Immature natural killer cell (primary cell): ENCODE data around the gene NCK1. TPM values are rescaled to one million over a fixed set of nuclear protein-coding genes. Genes with fewer than 3 reads are reported as not detected.
A peak's percentile ranks its signal among the peaks of the same experiment; 100 is the strongest.
"Not testable (repeated sequence)": the region's sequence is repeated elsewhere in the genome, so short reads cannot be mapped to it uniquely, and the experiment has no call there.

Experiments used
- DNase-seq, 3 donors: peaks; one replicate each; pipeline ENCODE4 v3.0.0; 2022; ENCODE audit warnings: mixed read lengths in 1 of 3
- H3K27ac Mint-ChIP-seq, 6 donors: one replicate each; pipeline ENCODE4 v1.8.0; 2020; ENCODE audit warnings: mixed read lengths in 6 of 6, mild to moderate bottlenecking in 5 of 6, inconsistent platforms in 4 of 6, moderate library complexity in 3 of 6
- H3K27me3 Mint-ChIP-seq, 3 donors: one replicate each; pipeline ENCODE4 v1.8.0; 2020 to 2021; ENCODE audit warnings: low read depth in 3 of 3, mild to moderate bottlenecking in 3 of 3, mixed read lengths in 3 of 3, moderate library complexity in 3 of 3, inconsistent platforms in 1 of 3
- H3K36me3 Mint-ChIP-seq, 3 donors: one replicate each; pipeline ENCODE4 v1.8.0; 2020; ENCODE audit warnings: mixed read lengths in 3 of 3, inconsistent platforms in 2 of 3, mild to moderate bottlenecking in 2 of 3
- H3K4me1 Mint-ChIP-seq, 2 donors: one replicate each; pipeline ENCODE4 v1.8.0; 2020; ENCODE audit warnings: inconsistent platforms in 2 of 2, mild to moderate bottlenecking in 2 of 2, mixed read lengths in 2 of 2, moderate library complexity in 1 of 2
- H3K4me3 Mint-ChIP-seq, 5 donors: one replicate each; pipeline ENCODE4 v1.8.0; 2020; ENCODE audit warnings: mild to moderate bottlenecking in 5 of 5, mixed read lengths in 5 of 5, inconsistent platforms in 3 of 5, moderate library complexity in 3 of 5
- H3K9me3 Mint-ChIP-seq, 6 donors: one replicate each; pipeline ENCODE4 v1.8.0; 2020; ENCODE audit warnings: mild to moderate bottlenecking in 6 of 6, mixed read lengths in 6 of 6, inconsistent platforms in 4 of 6, moderate library complexity in 3 of 6
- polyA plus RNA-seq, 3 donors: library from polyadenylated mRNA; unstranded; fragments of 300-500 nt; fragmentation: Illumina TruSeq; gene quantifications; one replicate each; pipeline ENCODE4 v1.2.3, GENCODE V29; 2021

Gene NCK1
- polyA plus RNA-seq, 3 donors from 2014 or later: 46.2 to 68.9 (median 46.3) TPM

DNA sequence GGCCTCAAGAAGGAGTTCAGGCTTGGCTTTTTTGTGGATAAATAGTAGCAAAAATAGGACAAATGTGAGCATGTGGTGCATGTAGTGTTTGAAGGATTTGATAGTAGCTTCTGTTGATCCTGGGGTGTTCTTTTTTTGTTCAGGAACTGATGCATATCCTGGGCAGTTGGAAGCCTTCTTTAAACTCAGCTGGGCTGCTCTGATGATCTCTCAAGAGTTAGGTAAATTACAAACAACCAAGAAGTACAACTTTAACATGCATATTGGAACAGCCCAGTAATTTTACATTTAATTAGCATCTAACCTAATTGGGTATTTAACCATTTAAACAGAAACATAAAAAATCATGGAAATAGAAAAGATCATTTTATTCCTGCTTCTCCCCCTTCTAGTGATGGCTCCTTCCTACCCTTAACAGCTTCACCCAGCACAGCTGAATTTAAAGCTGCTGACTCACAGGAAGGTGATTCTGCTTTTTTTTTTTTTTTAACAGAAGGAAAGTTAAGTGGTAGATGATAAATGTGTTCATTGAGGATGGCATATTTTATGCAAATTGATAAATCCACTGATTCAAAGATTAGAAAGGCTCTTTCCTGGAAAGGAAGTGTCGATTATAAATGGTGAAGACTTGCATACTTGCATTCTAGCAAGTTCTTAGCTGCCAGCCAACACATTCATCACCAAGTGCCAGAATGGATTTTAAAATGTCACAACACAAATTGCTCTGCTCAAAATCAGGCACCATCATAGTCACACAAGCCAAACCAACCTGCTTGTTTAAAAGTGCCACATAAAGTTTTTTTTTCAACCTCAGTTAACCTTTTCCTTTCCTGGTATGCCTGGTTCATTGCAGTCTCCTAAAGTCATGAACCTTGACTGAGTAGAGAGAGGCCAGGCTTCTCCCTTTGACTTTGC, 23.1 kb upstream of the NCK1 start:
- peaks cover 12 to 24% (median 15%) of the 10 kb centered on the region in 3 donors for H3K36me3 Mint-ChIP-seq
- H3K27me3 Mint-ChIP-seq: peaks cover 0 to 2% (median 2%) of the 10 kb centered on the region in 3 donors
- no peak for DNase-seq
- no peak overlapping the region for H3K4me3 Mint-ChIP-seq
- H3K9me3 Mint-ChIP-seq: no peaks in the 10 kb centered on the region
- peaks cover 7 to 14% of the 10 kb centered on the region in 2 donors for H3K4me1 Mint-ChIP-seq
- H3K27ac Mint-ChIP-seq: peak overlapping the region in 2 of 6 donors; percentile 47 to 82

DNA sequence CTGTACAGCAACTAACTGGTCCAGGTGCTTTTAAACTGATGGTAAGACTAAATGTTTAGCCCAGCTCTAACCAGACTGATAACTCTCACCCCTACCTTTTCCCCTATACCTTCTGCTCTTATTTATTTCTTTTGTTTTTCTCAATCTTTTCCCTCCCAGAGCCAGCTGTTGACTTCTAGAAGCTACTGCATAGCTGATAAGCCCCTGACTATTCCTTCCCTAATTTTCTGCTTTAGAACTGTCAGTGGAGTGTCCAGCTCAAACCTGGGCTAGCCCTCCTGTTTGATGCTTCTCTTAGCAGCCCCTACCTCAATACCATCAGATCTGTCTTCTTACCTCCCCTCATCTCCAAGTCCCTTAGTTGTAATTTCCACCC, 22.5 kb upstream of the NCK1 start:
- H3K27me3 Mint-ChIP-seq: peaks cover 0 to 2% (median 2%) of the 10 kb centered on the region in 3 donors
- H3K9me3 Mint-ChIP-seq: no peaks in the 10 kb centered on the region
- no peak for DNase-seq
- peaks cover 12 to 24% (median 16%) of the 10 kb centered on the region in 3 donors for H3K36me3 Mint-ChIP-seq
- peaks cover 7 to 14% of the 10 kb centered on the region in 2 donors for H3K4me1 Mint-ChIP-seq
- H3K27ac Mint-ChIP-seq: peak overlapping the region in 4 of 6 donors; percentile 11 to 64 (median 50)
- no peak overlapping the region for H3K4me3 Mint-ChIP-seq

DNA sequence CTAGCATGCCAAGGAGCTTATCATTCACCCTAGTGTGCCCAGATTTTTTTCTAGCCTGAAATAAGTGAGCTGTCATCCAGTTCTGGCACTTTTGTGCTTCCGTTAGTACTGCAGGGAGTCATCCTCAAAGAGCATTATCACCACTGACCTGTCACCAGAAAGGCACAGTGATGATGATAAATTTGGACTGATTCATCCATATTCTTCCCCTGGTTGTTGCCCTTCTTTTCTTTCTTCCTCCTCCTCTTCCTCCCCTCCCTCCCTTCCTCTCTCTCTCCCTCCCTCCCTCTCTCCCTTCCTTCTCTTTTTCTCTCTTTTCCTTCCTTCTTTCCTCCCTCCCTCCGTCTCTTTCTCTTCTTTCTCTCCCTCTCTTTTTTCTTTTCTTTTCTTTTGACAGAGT, 21.8 kb upstream of the NCK1 start:
- Mint-ChIP-seq H3K4me1 (peaks cover 7 to 14% of the 10 kb centered on the region in 2 donors), H3K4me3 (no peak overlapping the region), H3K9me3 (no peaks in the 10 kb centered on the region), H3K36me3 (peaks cover 12 to 29% (median 21%) of the 10 kb centered on the region in 3 donors), H3K27me3 (peaks cover 0 to 2% (median 2%) of the 10 kb centered on the region in 3 donors), H3K27ac (peak overlapping the region in 1 of 6 donors; percentile 11)
- DNase-seq: no peak

DNA sequence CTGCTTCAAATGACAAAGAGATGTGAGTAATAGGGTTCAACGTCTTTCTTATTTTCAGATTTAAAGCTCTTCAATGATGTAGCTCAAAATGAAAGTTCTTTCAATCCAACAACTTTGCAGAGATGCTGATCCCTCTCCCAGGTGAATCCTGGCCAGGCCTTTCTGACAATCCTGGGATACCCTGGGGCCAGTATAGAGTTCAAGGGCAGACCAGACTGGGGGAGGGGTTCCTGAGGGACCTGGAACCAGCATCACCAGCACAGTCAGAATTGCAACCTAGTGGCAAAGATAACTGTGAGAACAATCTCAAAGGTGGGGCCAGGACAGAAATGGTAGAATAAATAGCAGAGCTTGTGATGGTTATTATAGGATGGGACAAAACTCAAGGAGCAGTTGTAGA, 19.7 kb upstream of the NCK1 start:
- Mint-ChIP-seq H3K36me3 (peaks cover 19 to 31% (median 30%) of the 10 kb centered on the region in 3 donors), H3K4me3 (no peak overlapping the region), H3K9me3 (no peaks in the 10 kb centered on the region), H3K27me3 (peaks cover 0 to 2% (median 0%) of the 10 kb centered on the region in 3 donors), H3K27ac (peak overlapping the region in 1 of 6 donors; percentile 38), H3K4me1 (peaks cover 7 to 14% of the 10 kb centered on the region in 2 donors)
- DNase-seq: no peak

DNA sequence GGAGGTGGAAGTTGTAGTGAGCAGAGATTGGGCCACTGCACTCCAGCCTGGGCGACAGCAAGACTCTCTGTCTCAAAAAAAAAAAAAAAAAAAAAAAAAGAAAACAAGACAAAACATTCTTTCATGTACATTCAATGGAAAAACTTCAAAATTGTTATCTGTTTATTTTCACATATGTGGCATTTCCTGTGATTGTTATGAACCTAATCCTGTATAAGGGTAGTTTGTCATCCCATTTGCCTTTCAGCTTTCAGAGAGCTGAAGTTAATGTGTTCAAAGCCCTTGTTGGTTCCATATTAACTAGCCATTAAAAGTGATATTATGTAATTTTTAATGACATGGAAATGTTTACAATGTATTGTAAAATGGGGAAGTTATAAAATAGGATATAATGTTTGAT, 17.3 kb upstream of the NCK1 start:
- H3K4me3 Mint-ChIP-seq: no peak overlapping the region
- no peak overlapping the region for H3K27ac Mint-ChIP-seq
- peaks cover 0 to 2% (median 0%) of the 10 kb centered on the region in 3 donors for H3K27me3 Mint-ChIP-seq
- H3K36me3 Mint-ChIP-seq: peaks cover 12 to 27% (median 25%) of the 10 kb centered on the region in 3 donors
- no peak for DNase-seq
- peaks cover 4% of the 10 kb centered on the region in 2 donors for H3K4me1 Mint-ChIP-seq
- no peaks in the 10 kb centered on the region for H3K9me3 Mint-ChIP-seq

DNA sequence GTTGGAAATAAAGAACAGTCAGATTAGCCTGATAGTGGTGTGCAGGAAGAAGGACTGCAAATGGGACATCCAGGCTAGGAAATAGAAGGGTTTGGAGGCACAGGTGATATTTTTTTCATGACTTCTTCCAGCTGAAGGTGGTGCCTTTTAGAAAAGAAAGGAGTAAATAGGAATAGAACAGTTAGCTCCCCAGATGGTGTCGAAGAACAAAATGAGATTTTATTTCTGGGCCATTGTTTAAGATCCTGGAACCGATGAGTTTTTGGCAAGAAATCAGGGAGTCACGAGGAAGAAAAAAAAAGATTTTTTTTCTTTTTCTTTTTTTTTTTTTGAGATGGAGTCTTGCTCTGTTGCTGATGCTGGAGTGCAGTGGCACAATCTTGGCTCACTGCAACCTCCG, 9.8 kb upstream of the NCK1 start:
- Mint-ChIP-seq H3K27ac (no peak overlapping the region), H3K4me1 (peaks cover 5 to 7% of the 10 kb centered on the region in 2 donors), H3K36me3 (peaks cover 7 to 26% (median 10%) of the 10 kb centered on the region in 3 donors), H3K4me3 (no peak overlapping the region), H3K27me3 (peaks cover 0 to 2% (median 1%) of the 10 kb centered on the region in 3 donors), H3K9me3 (no peaks in the 10 kb centered on the region)
- DNase-seq: no peak

DNA sequence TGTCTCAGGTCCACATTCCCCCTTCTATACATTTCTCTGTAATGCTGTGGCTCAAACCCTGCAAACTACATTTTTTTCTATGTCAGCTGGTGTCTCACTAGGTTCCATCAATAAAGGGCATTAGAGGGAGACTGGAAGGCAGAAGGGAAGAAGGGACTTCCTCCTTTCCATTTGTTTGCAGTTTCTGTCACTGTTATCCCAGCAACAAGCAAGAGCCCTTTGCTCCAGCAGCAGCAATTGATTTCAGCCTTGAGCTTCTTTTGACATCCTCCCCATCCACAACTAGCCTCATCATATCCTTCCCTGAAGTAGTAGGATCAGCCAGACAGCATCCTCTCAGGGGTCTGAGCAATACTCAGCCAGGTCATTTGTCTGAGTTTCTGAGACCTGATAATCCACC, 5.3 kb upstream of the NCK1 start:
- H3K36me3 Mint-ChIP-seq: peaks cover 5 to 33% (median 12%) of the 10 kb centered on the region in 3 donors
- peak overlapping the region in 1 of 6 donors; percentile 6 for H3K27ac Mint-ChIP-seq
- peaks cover 23 to 43% of the 10 kb centered on the region in 2 donors for H3K4me1 Mint-ChIP-seq
- H3K9me3 Mint-ChIP-seq: no peaks in the 10 kb centered on the region
- peaks cover 6 to 14% (median 7%) of the 10 kb centered on the region in 3 donors for H3K27me3 Mint-ChIP-seq
- H3K4me3 Mint-ChIP-seq: no peak overlapping the region
- no peak for DNase-seq

DNA sequence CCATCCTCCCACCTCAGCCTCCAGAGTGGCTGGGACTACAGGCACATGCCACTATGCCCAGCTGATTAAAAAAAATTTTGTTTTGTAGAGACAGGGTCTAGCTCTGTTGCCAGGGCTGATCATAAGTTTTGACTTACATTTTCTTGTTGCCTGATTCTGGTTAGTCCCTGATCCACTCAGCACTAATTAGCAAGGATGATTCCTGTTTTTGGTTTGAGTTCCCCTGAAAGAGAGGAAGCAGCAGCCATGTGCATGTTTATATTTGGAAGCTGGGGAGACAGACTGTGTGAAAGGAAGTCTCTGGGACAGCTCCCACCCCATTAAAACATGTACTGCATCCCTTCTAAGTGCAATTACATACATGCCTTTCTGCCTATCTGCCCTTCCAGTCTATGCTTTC, 3.6 kb upstream of the NCK1 start:
- peaks cover 9 to 19% (median 13%) of the 10 kb centered on the region in 3 donors for H3K27me3 Mint-ChIP-seq
- H3K9me3 Mint-ChIP-seq: no peaks in the 10 kb centered on the region
- no peak for DNase-seq
- no peak overlapping the region for H3K4me3 Mint-ChIP-seq
- H3K27ac Mint-ChIP-seq: peak overlapping the region in 1 of 6 donors; percentile 20
- H3K36me3 Mint-ChIP-seq: peaks cover 4 to 27% (median 12%) of the 10 kb centered on the region in 3 donors
- peaks cover 31 to 56% of the 10 kb centered on the region in 2 donors for H3K4me1 Mint-ChIP-seq

DNA sequence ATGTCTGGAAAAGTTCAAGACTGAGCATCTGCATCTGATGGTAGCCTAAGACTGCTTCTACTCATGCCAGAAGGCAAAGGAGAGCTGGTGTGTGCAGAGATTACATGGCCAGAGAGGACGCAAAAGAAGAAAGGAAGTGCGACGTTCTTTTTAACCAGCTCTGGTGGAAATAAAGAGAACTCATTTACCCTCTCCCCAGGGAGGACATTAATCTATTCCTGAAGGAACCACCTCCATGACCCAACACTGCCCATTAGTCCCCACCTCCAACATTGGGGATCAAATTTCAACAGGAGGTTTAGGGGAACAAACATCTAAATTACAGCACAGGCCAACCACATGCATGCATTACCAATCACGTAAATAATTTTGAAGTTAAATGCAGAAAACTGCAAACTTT, 1.5 kb upstream of the NCK1 start:
- Mint-ChIP-seq H3K27me3 (peaks cover 9 to 19% (median 13%) of the 10 kb centered on the region in 3 donors), H3K4me3 (peak overlapping the region; percentile 92 to 99 (median 95)), H3K4me1 (peaks cover 39 to 65% of the 10 kb centered on the region in 2 donors), H3K27ac (peak overlapping the region; percentile 92 to 99 (median 98)), H3K9me3 (no peaks in the 10 kb centered on the region), H3K36me3 (peaks cover 3 to 24% (median 4%) of the 10 kb centered on the region in 3 donors)
- no peak for DNase-seq

DNA sequence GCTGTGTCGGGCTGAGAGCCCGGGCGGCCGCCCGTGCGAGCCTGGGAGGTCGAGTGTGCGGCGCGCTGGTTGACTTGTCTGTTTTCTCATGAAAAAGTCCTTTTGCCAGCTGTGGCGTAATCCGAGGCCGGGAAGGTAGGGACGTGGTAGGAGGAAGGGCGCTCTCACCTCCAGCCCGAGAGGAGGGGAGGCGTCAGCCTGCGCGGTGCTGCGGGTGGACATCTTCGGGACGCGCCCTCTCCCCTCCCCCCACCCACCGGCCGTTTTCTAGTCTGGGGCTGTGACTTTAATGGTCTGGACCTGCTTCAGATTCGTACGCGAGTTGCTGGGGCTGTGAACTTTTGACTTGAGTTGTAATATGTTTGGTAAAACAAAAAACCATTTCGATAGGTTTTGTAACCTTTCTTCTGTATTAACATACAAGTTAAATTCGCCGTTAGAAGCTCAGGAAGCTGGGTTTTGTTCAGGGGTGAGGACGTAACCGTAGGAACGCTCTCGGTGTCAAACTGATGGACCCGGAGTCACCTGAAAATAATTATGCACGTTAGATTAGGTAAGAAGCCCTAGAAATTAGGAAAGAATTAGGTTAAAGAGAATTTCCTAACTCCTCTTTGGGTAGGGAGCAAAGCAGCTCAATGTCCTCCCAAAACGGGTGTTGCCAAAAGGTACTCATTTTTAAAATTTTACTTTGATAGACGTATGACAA, 762 bp downstream of the NCK1 start:
- H3K4me3 Mint-ChIP-seq: peak overlapping the region; percentile 92 to 99 (median 95)
- peak overlapping the region; percentile 92 to 99 (median 98) for H3K27ac Mint-ChIP-seq
- H3K27me3 Mint-ChIP-seq: peaks cover 9 to 22% (median 16%) of the 10 kb centered on the region in 3 donors
- H3K4me1 Mint-ChIP-seq: peaks cover 57 to 74% of the 10 kb centered on the region in 2 donors
- peaks cover 4 to 16% (median 4%) of the 10 kb centered on the region in 3 donors for H3K36me3 Mint-ChIP-seq
- peaks cover 0 to 2% (median 0%) of the 10 kb centered on the region in 6 donors for H3K9me3 Mint-ChIP-seq
- peak in 2 of 3 donors; percentile 48 to 49 for DNase-seq

DNA sequence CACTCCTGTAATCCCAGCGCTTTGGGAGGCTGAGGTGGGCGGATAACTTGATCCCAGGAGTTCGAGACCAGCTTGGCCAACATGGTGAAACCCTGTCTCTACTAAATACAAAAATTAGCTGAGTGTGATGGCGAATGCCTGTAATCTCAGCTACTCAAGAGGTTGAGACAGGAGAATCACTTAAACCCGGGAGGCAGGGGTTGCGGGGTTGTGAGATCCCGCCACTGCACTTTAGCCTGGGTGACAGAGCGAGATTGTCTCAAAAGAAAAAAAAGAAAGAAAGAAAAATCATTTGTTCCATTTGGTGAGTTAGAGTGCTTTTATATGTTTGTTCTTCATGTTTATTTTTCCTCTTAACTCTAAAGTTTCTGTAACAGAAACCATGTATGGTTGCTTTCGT, 7.3 kb downstream of the NCK1 start:
- Mint-ChIP-seq H3K27me3 (peaks cover 0 to 5% (median 2%) of the 10 kb centered on the region in 3 donors), H3K9me3 (peaks cover 0 to 2% (median 0%) of the 10 kb centered on the region in 6 donors), H3K36me3 (peaks cover 28 to 34% (median 30%) of the 10 kb centered on the region in 3 donors), H3K27ac (no peak overlapping the region), H3K4me3 (no peak overlapping the region), H3K4me1 (peaks cover 66 to 89% of the 10 kb centered on the region in 2 donors)
- DNase-seq: no peak

DNA sequence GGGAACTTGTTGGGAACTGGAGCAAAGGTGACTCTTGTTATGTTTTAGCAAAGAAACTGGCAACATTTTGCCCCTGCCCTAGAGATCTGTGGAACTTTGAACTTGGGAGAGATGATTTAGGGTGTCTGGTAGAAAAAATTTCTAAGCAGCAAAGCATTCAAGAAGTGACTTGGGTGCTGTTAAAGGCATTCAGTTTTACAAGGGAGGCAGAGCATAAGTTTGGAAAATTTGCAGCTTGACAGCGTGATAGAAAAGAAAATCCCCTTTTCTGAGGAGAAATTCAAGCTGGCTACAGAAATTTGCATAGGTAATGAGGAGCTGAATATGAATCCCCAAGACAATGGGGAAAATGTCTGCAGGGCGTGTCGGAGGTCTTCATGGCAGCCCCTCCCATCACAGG, 10.2 kb downstream of the NCK1 start:
- Mint-ChIP-seq H3K27ac (peak overlapping the region in 4 of 6 donors; percentile 14 to 30 (median 18)), H3K36me3 (peaks cover 30 to 33% (median 30%) of the 10 kb centered on the region in 3 donors), H3K4me1 (peaks cover 67 to 95% of the 10 kb centered on the region in 2 donors)
- H3K27me3 Mint-ChIP-seq, H3K4me3 Mint-ChIP-seq, DNase-seq, H3K9me3 Mint-ChIP-seq: not testable (repeated sequence)

DNA sequence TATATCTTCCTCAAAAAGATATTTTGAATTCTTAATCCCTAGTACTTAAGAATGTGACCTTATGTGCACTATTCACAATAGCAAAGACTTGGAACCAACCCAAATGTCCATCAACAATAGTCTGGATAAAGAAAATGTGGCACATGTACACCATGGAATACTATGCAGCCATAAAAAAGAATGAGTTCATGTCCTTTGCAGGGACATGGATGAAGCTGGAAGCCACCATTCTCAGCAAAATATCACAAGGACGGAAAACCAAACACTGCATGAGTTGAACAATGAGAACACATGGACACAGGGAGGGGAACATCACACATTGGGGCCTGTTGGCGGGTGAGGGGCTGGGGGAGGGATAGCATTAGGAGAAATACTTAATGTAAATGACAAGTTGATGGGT, 17.5 kb downstream of the NCK1 start:
- H3K4me3 Mint-ChIP-seq, H3K27me3 Mint-ChIP-seq, H3K9me3 Mint-ChIP-seq, DNase-seq, H3K36me3 Mint-ChIP-seq: not testable (repeated sequence)
- Mint-ChIP-seq H3K27ac (peak overlapping the region in 3 of 6 donors; percentile 63 to 65 (median 63)), H3K4me1 (peaks cover 79 to 94% of the 10 kb centered on the region in 2 donors)
